Vagina (tissue), 2 donors: ENCODE results near the gene ERC2. TPM values are rescaled to one million over a fixed set of nuclear protein-coding genes. Genes with fewer than 3 reads are reported as not detected.

Experiments used
- DNase-seq, 2 donors: peaks; one replicate each; pipeline ENCODE4 v3.0.0-alpha.2; 2017; ENCODE audit errors: extremely low spot score in 2 of 2
- H3K27ac ChIP-seq: fragments of 200-600 bp; sonication (generic); one replicate; pipeline ENCODE4 v1.5.1; 2019
- H3K27me3 ChIP-seq: fragments of 200-600 bp; sonication (generic); one replicate; pipeline ENCODE4 v1.5.1; 2019
- H3K36me3 ChIP-seq, 2 donors: fragments of 200-600 bp; sonication (generic); one replicate each; pipeline ENCODE4 v1.5.1; 2017 to 2019
- H3K4me1 ChIP-seq: fragments of 200-600 bp; sonication (generic); one replicate; pipeline ENCODE4 v1.5.1; 2019
- H3K4me3 ChIP-seq, 2 donors: fragments of 200-600 bp; sonication (generic); 1 replicate in 1 of 2; 2 replicates in 1 of 2; pipeline ENCODE4 v1.5.1; 2016 to 2019
- H3K9me3 ChIP-seq: fragments of 200-600 bp; sonication (generic); one replicate; pipeline ENCODE4 v1.5.1; 2019
- CTCF ChIP-seq, 3 experiments: fragments of 450-650 bp in 2 of 3; fragments of 200-600 bp in 1 of 3; sonication (generic) in 1 of 3; IDR thresholded peaks; one replicate each; pipeline ENCODE4 v1.5.1; 2017 to 2019; ENCODE audit warnings: antibody characterized with exemption in 3 of 3, mild to moderate bottlenecking in 2 of 3, moderate library complexity in 2 of 3
- POLR2A ChIP-seq, 2 donors: fragments of 450-650 bp; IDR thresholded peaks; one replicate each; pipeline ENCODE4 v1.6.1; 2017; ENCODE audit warnings: antibody characterized with exemption in 2 of 2, mild to moderate bottlenecking in 2 of 2, moderate library complexity in 2 of 2
- POLR2AphosphoS5 ChIP-seq, 2 donors: sonication (generic); formaldehyde crosslinking; IDR thresholded peaks; one replicate each; pipeline ENCODE4 v1.9.0; 2017; ENCODE audit warnings: antibody characterized with exemption in 2 of 2, mild to moderate bottlenecking in 2 of 2, low read depth in 1 of 2; ENCODE audit not compliant: insufficient read depth in 1 of 2
- intact Hi-C: fragments of 100-400 bp; cut with DNase I; formaldehyde crosslinking; loops from one replicate; pipeline ENCODE4 v1.15.1; 2023
- total RNA-seq: library from RNA; depleted of rRNA; stranded (reverse); fragments of >200 nt; gene quantifications from one replicate; pipeline ENCODE4 v1.2.3, GENCODE V29; 2016

ERC2 gene
- total RNA-seq, 1 donor from 2014 or later, result 1.2 TPM

DNA sequence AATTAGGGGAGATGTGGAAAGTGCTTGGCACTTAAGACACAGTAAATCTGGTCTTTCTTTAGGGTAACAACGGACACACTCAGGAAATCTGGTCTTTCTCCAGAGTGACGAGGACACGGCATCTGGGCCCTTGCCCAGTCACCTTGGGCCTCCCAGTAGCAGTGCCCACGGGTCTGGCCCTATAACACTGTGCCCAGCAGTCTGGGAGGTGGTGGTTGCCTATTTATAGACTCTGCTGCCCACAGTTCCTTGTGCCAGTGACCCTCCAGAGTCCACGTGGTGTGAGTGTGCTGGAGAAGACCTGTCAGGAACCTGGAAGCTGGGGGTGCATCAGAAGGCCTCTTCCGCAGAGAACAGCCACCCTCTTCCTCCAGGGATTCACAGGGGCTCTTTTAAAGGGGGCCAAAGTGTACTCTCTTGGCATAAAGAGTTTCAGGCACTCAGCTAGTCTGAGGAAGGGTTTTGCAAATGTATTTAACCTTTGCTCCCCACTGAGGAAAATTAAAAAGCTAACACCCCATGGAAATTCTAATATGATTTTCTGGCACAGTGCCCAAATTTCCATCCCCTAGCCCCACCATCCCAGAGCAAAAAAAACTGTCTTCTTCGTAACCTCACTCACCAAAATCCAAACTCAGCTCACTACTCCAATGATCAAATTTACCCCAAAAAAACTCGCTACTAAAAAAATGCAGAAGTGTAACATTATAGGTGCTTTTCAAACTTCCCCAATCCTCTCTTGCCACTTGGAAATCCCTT lies 996.6 kb downstream of the ERC2 start:
- H3K36me3 ChIP-seq, result peaks cover 0 to 11% of the 10 kb centered on the region in 2 donors
- no peak overlapping the region for H3K27ac ChIP-seq
- TF ChIP-seq CTCF (IDR thresholded peaks at IDR 0.05), result no peak
- no peak for TF ChIP-seq POLR2AphosphoS5 (IDR thresholded peaks at IDR 0.05; ENCODE audit: insufficient read depth in 1 of 2, low read depth in 1 of 2)
- TF ChIP-seq POLR2A (IDR thresholded peaks at IDR 0.05), result no peak
- DNase-seq, result no peak
- no peaks in the 10 kb centered on the region for H3K4me1 ChIP-seq
- intact Hi-C loops, result no loop called here
- no peaks in the 10 kb centered on the region for H3K27me3 ChIP-seq
- no peaks in the 10 kb centered on the region for H3K9me3 ChIP-seq
- H3K4me3 ChIP-seq, result no peak overlapping the region

DNA sequence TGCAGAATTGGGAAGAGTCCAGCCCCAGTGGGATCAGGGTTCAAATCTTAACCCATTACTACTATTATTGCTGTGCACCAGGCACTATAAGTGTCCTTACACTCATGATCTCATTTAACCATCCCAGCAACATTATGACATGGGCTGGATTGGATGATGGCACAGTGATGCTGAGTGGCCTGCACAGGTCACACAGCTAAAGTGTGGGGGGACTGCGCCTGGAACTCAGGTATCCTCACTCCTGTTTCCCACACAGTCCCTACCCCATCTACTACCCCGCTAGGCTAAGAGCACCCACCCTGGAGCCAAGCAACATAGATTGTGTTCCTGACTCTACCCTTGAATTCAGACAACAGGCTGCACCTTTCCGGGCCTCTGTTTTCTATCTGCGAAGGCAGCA lies 997.2 kb downstream of the ERC2 start:
- Histone ChIP-seq H3K27me3 (no peaks in the 10 kb centered on the region), H3K36me3 (peaks cover 0 to 11% of the 10 kb centered on the region in 2 donors), H3K9me3 (no peaks in the 10 kb centered on the region), H3K27ac (no peak overlapping the region), H3K4me3 (no peak overlapping the region), H3K4me1 (no peaks in the 10 kb centered on the region)
- intact Hi-C loops, result no loop called here
- DNase-seq, result no peak
- TF ChIP-seq CTCF (IDR thresholded peaks at IDR 0.05), result no peak
- TF ChIP-seq POLR2AphosphoS5 (IDR thresholded peaks at IDR 0.05; ENCODE audit: insufficient read depth in 1 of 2, low read depth in 1 of 2), result no peak
- TF ChIP-seq POLR2A (IDR thresholded peaks at IDR 0.05), result no peak

- Histone ChIP-seq H3K4me1 (no peaks in the 10 kb centered on the region), H3K36me3 (peaks cover 0 to 11% of the 10 kb centered on the region in 2 donors), H3K27ac (no peak overlapping the region), H3K9me3 (no peaks in the 10 kb centered on the region), H3K4me3 (no peak overlapping the region), H3K27me3 (no peaks in the 10 kb centered on the region)
- peak in 1 of 2 donors; percentile 80 for DNase-seq
- TF ChIP-seq POLR2AphosphoS5 (IDR thresholded peaks at IDR 0.05; ENCODE audit: insufficient read depth in 1 of 2, low read depth in 1 of 2), result no peak
- TF ChIP-seq CTCF (IDR thresholded peaks at IDR 0.05), result no peak
- TF ChIP-seq POLR2A (IDR thresholded peaks at IDR 0.05), result no peak
- intact Hi-C loops, result no loop called here
These were observed 998.2 kb downstream of the ERC2 start for GRCh38 chr3:55469957-55470526.

DNA sequence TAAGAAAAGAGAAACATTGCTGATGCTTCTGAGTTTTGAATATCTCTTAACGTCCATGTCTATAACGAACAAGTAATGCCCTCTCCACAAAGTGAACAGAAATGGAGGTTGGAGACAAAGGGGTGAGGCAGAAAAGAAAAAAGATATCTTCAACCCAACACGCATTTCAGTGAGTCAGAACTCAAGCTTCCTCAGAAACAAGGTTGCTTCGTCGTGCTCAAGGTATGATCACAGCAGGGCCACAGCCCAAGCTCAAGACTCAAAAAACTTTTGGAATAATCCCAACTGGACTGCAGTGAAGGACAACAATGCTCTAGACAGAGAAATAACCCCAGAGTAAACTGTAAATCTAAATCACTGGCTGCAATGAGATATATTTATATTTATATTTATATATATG lies 1000.0 kb downstream of the ERC2 start:
- intact Hi-C loops, result no loop called here
- Histone ChIP-seq H3K27ac (no peak overlapping the region), H3K4me1 (no peaks in the 10 kb centered on the region), H3K9me3 (no peaks in the 10 kb centered on the region), H3K4me3 (no peak overlapping the region), H3K27me3 (no peaks in the 10 kb centered on the region), H3K36me3 (peaks cover 0 to 6% of the 10 kb centered on the region in 2 donors)
- DNase-seq, result no peak
- no peak for TF ChIP-seq POLR2AphosphoS5 (IDR thresholded peaks at IDR 0.05; ENCODE audit: insufficient read depth in 1 of 2, low read depth in 1 of 2)
- TF ChIP-seq POLR2A (IDR thresholded peaks at IDR 0.05), result no peak
- TF ChIP-seq CTCF (IDR thresholded peaks at IDR 0.05), result no peak

- intact Hi-C loops, result no loop called here
- Histone ChIP-seq H3K27me3 (no peaks in the 10 kb centered on the region), H3K9me3 (no peaks in the 10 kb centered on the region), H3K4me3 (no peak overlapping the region), H3K36me3 (peaks cover 0 to 6% of the 10 kb centered on the region in 2 donors), H3K4me1 (no peaks in the 10 kb centered on the region), H3K27ac (no peak overlapping the region)
- DNase-seq, result no peak
- TF ChIP-seq POLR2A (IDR thresholded peaks at IDR 0.05) (no peak), POLR2AphosphoS5 (IDR thresholded peaks at IDR 0.05; ENCODE audit: insufficient read depth in 1 of 2, low read depth in 1 of 2) (no peak)
These were observed 1001.2 kb downstream of the ERC2 start for GRCh38 chr3:55467099-55467498.
